HepG2 (cell line): Measurements from ENCODE around the gene IL4I1. TPM values are rescaled to one million over a fixed set of nuclear protein-coding genes. Genes with fewer than 3 reads are reported as not detected.

Source experiments
- BRD4 ChIP-seq: sonication (generic); formaldehyde crosslinking; IDR thresholded peaks from 2 replicates; pipeline ENCODE4 v1.4.0; 2020; ENCODE audit warnings: missing genetic modification reagents
- CAMTA2 ChIP-seq: sonication (generic); formaldehyde crosslinking; IDR thresholded peaks from 2 replicates; pipeline ENCODE4 v1.4.0; 2020; ENCODE audit warnings: mild to moderate bottlenecking, missing genetic modification reagents, borderline replicate concordance
- CBX2 ChIP-seq, 2 experiments: fragments of 200-600 bp in 1 of 2; sonication (generic); formaldehyde crosslinking in 1 of 2; IDR thresholded peaks; 2 replicates each; pipeline versions ENCODE4 v1.7.0 to v1.8.1; 2018 to 2022; ENCODE audit warnings: low read depth in 2 of 2, low read length in 1 of 2, mild to moderate bottlenecking in 1 of 2, missing genetic modification reagents in 1 of 2
- ETV5 ChIP-seq: IDR thresholded peaks from 2 replicates; pipeline ENCODE4 v1.6.1; 2018; ENCODE audit warnings: missing biosample characterization, missing genetic modification reagents, inconsistent platforms, borderline replicate concordance
- HDAC1 ChIP-seq: sonication (generic); formaldehyde crosslinking; IDR thresholded peaks from 2 replicates; pipeline ENCODE4 v1.5.1; 2020; ENCODE audit warnings: mild to moderate bottlenecking, missing genetic modification reagents
- HES4 ChIP-seq: sonication (generic); formaldehyde crosslinking; IDR thresholded peaks from 2 replicates; pipeline ENCODE4 v1.9.0; 2021; ENCODE audit warnings: mild to moderate bottlenecking, missing genetic modification reagents, borderline replicate concordance
- HIVEP1 ChIP-seq: sonication (generic); formaldehyde crosslinking; IDR thresholded peaks from 2 replicates; pipeline ENCODE4 v1.4.0; 2020; ENCODE audit warnings: mild to moderate bottlenecking, missing genetic modification reagents
- KLF9 ChIP-seq: IDR thresholded peaks from 2 replicates; pipeline ENCODE4 v1.6.1; 2016; ENCODE audit warnings: low read depth
- KMT2A ChIP-seq: sonication (generic); formaldehyde crosslinking; IDR thresholded peaks from 2 replicates; pipeline ENCODE4 v1.4.0; 2020; ENCODE audit warnings: missing genetic modification reagents
- MED13 ChIP-seq: sonication (generic); formaldehyde crosslinking; IDR thresholded peaks from 2 replicates; pipeline ENCODE4 v1.5.0; 2020; ENCODE audit warnings: missing genetic modification reagents
- MIXL1 ChIP-seq: IDR thresholded peaks from 2 replicates; pipeline ENCODE4 v1.6.1; 2016
- MTF2 ChIP-seq: sonication (generic); formaldehyde crosslinking; IDR thresholded peaks from 2 replicates; pipeline ENCODE4 v1.5.0; 2020; ENCODE audit warnings: missing genetic modification reagents, borderline replicate concordance
- MXD4 ChIP-seq: IDR thresholded peaks from 2 replicates; pipeline ENCODE4 v1.6.1; 2016; ENCODE audit warnings: mild to moderate bottlenecking, missing biosample characterization, missing genetic modification reagents
- RFXAP ChIP-seq: sonication (generic); formaldehyde crosslinking; IDR thresholded peaks from 2 replicates; pipeline ENCODE4 v1.4.0; 2020; ENCODE audit warnings: missing genetic modification reagents, borderline replicate concordance
- SOX5 ChIP-seq: IDR thresholded peaks from 2 replicates; pipeline ENCODE4 v1.6.1; 2016; ENCODE audit warnings: borderline replicate concordance
- SP4 ChIP-seq: sonication (generic); formaldehyde crosslinking; IDR thresholded peaks from 2 replicates; pipeline ENCODE4 v1.8.1; 2023; ENCODE audit warnings: mild to moderate bottlenecking, missing genetic modification reagents
- TAF1 ChIP-seq: sonication (generic); formaldehyde crosslinking; IDR thresholded peaks from 2 replicates; pipeline ENCODE4 v1.4.0; 2020; ENCODE audit warnings: missing genetic modification reagents
- ZBTB38 ChIP-seq: sonication (generic); formaldehyde crosslinking; IDR thresholded peaks from 2 replicates; pipeline ENCODE4 v1.5.1; 2020; ENCODE audit warnings: mild to moderate bottlenecking, missing genetic modification reagents
- ZFP1 ChIP-seq: IDR thresholded peaks from 2 replicates; pipeline ENCODE4 v1.6.1; 2016
- ZFP82 ChIP-seq: sonication (generic); formaldehyde crosslinking; IDR thresholded peaks from 2 replicates; pipeline ENCODE4 v1.5.1; 2020; ENCODE audit warnings: mild to moderate bottlenecking, missing genetic modification reagents, borderline replicate concordance
- ZFY ChIP-seq: sonication (generic); formaldehyde crosslinking; IDR thresholded peaks from 2 replicates; pipeline ENCODE4 v1.4.0; 2020; ENCODE audit warnings: missing genetic modification reagents
- ZNF260 ChIP-seq: sonication (generic); formaldehyde crosslinking; IDR thresholded peaks from 2 replicates; pipeline ENCODE4 v1.4.0; 2020; ENCODE audit warnings: missing genetic modification reagents, low read depth, mild to moderate bottlenecking, borderline replicate concordance
- ZNF350 ChIP-seq: sonication (generic); formaldehyde crosslinking; IDR thresholded peaks from 2 replicates; pipeline ENCODE4 v1.4.0; 2020; ENCODE audit warnings: mild to moderate bottlenecking, low read depth, missing genetic modification reagents, borderline replicate concordance
- ZNF451 ChIP-seq: sonication (generic); formaldehyde crosslinking; IDR thresholded peaks from 2 replicates; pipeline ENCODE4 v1.5.0; 2020; ENCODE audit warnings: mild to moderate bottlenecking, missing genetic modification reagents
- polyA plus RNA-seq, 8 experiments: library from polyadenylated mRNA; depleted of rRNA in 3 of 8; stranded (reverse) in 7 of 8; unstranded in 1 of 8; fragments of >200 nt; fragmentation: Illumina TruSeq in 4 of 8; extraction: Trizol in 4 of 8; gene quantifications; 2 replicates each; pipeline versions ENCODE4 v1.2.1 to v1.2.3, GENCODE V29; 2011 to 2016; ENCODE audit warnings: low read depth in 4 of 8, missing spikeins in 1 of 8, mixed read lengths in 1 of 8; ENCODE audit not compliant: insufficient read depth in 1 of 8
- total RNA-seq, 5 experiments: library from RNA; depleted of rRNA; stranded (reverse); fragments of >200 nt; fragmentation: Illumina TruSeq; extraction: Trizol; gene quantifications; 2 replicates each; pipeline ENCODE4 v1.2.3, GENCODE V29; 2016; ENCODE audit warnings: low read depth in 1 of 5
- TF ChIP-seq, protein P1 (sequence below): sonication (generic); formaldehyde crosslinking; IDR thresholded peaks from 2 replicates; pipeline ENCODE4 v1.5.0; 2020; ENCODE audit warnings: missing genetic modification reagents
- TF ChIP-seq, protein P2 (sequence below): IDR thresholded peaks from 2 replicates; pipeline ENCODE4 v1.6.1; 2016; ENCODE audit warnings: low read depth, control low read depth
- TF ChIP-seq, protein P3 (sequence below): sonication (generic); formaldehyde crosslinking; IDR thresholded peaks from 2 replicates; pipeline ENCODE4 v1.9.0; 2022; ENCODE audit warnings: low read depth, missing genetic modification reagents

Gene IL4I1
- total and polyA plus RNA-seq, 2 of the 13 experiments (the other 11 are each of a cell fraction or from before 2014, with no cell fraction given) = not detected

DNA sequence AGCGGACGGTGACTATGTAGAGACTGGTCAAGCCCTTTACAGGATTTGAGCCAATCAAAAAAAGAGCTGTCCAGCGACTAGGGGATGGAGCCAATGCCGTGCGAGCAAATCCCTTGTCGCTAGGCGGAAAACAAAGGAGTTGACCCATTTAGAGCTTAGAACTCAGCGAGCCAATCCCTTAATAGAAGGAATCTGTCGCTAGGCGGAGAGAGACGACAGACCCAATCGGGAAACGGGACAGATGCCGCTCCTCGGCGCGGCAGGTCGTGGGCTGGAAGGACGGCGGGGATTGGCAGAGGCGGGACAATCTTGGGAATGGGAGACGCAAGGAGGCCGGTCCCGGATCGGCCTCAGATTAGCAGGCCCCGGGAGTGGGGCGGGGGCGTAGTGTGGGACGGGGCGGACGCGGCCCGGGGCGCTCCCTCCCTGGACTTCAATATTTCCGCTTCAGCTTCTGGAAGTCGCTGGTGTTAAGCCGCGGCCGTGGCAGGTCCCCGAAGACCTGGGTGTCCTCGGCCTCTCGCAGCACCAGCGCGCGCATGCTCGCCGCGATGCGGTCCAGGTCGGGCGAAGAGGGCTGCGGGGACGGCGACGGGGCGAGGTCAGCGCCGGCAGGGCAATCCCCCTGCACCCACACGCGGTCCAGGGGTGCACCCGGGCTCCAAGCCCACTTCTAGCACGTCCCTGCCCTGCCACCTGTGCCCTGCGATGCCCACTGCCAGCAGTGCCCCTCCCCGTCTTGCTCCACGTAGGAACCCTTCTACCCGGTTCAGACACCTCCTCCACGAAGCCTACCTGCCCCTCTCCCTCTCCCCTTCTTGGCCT, 27.0 kb downstream of the IL4I1 start (continued):
- TF ChIP-seq ZNF350 (CRISPR knock-in tag) (peak; percentile 88), HES4 (0 out of 2 replicates have a peak, but pooled peaks have one; percentile 41), MIXL1 (CRISPR knock-in tag) (peak; percentile 41), KLF9 (CRISPR knock-in tag) (no peak), ZFP1 (CRISPR knock-in tag) (0 out of 2 replicates have a peak, but pooled peaks have one; percentile 17), KMT2A (CRISPR knock-in tag) (peak; percentile 54; the same call in 1 of the 2 replicates), SOX5 (CRISPR knock-in tag) (0 out of 2 replicates have a peak, but pooled peaks have one; percentile 19), MTF2 (CRISPR knock-in tag) (peak; percentile 38; the same call in 1 of the 2 replicates), ZBTB38 (peak; percentile 13; the same call in 1 of the 2 replicates), ZNF260 (CRISPR knock-in tag) (no peak), RFXAP (peak; percentile 100), ZFY (peak; percentile 91), HDAC1 (CRISPR knock-in tag) (peak; percentile 21; the same call in 1 of the 2 replicates), BRD4 (peak; percentile 79; the same call in 1 of the 2 replicates), ZFP82 (CRISPR knock-in tag) (0 out of 2 replicates have a peak, but pooled peaks have one; percentile 41), CBX2 (IDR thresholded peaks at IDR 0.05; ENCODE audit: low read depth, low read length) (no peak), CBX2 (CRISPR knock-in tag; IDR thresholded peaks at IDR 0.05; ENCODE audit: low read depth) (0 out of 2 replicates have a peak, but pooled peaks have one; percentile 62), SP4 (peak; percentile 72), TAF1 (CRISPR knock-in tag) (peak; percentile 82), MED13 (CRISPR knock-in tag) (0 out of 2 replicates have a peak, but pooled peaks have one; percentile 43), CAMTA2 (CRISPR knock-in tag) (no peak), ETV5 (CRISPR knock-in tag) (peak; percentile 33; the same call in 1 of the 2 replicates), ZNF451 (CRISPR knock-in tag) (peak; percentile 80; the same call in 1 of the 2 replicates), HIVEP1 (CRISPR knock-in tag) (peak; percentile 79; the same call in 1 of the 2 replicates), MXD4 (peak; percentile 36)
- TF ChIP-seq, protein P1, sequence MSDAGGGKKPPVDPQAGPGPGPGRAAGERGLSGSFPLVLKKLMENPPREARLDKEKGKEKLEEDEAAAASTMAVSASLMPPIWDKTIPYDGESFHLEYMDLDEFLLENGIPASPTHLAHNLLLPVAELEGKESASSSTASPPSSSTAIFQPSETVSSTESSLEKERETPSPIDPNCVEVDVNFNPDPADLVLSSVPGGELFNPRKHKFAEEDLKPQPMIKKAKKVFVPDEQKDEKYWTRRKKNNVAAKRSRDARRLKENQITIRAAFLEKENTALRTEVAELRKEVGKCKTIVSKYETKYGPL (CRISPR knock-in tag) = 0 out of 2 replicates have a peak, but pooled peaks have one; percentile 51
- TF ChIP-seq, protein P2, sequence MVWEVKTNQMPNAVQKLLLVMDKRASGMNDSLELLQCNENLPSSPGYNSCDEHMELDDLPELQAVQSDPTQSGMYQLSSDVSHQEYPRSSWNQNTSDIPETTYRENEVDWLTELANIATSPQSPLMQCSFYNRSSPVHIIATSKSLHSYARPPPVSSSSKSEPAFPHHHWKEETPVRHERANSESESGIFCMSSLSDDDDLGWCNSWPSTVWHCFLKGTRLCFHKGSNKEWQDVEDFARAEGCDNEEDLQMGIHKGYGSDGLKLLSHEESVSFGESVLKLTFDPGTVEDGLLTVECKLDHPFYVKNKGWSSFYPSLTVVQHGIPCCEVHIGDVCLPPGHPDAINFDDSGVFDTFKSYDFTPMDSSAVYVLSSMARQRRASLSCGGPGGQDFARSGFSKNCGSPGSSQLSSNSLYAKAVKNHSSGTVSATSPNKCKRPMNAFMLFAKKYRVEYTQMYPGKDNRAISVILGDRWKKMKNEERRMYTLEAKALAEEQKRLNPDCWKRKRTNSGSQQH = no peak
- TF ChIP-seq, protein P3, sequence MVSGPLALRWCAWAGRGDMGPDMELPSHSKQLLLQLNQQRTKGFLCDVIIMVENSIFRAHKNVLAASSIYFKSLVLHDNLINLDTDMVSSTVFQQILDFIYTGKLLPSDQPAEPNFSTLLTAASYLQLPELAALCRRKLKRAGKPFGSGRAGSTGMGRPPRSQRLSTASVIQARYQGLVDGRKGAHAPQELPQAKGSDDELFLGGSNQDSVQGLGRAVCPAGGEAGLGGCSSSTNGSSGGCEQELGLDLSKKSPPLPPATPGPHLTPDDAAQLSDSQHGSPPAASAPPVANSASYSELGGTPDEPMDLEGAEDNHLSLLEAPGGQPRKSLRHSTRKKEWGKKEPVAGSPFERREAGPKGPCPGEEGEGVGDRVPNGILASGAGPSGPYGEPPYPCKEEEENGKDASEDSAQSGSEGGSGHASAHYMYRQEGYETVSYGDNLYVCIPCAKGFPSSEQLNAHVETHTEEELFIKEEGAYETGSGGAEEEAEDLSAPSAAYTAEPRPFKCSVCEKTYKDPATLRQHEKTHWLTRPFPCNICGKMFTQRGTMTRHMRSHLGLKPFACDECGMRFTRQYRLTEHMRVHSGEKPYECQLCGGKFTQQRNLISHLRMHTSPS (CRISPR knock-in tag) = peak; percentile 77
